ENCODE data around the gene ASTN2. TPM values are rescaled to one million over a fixed set of nuclear protein-coding genes. Genes with fewer than 3 reads are reported as not detected.

The ASTN2 gene
- total and polyA plus RNA-seq, 10 of the 15 experiments (the other 5 are each of a cell fraction or from before 2014, with no cell fraction given): 1.4 to 15.7 (median 7.0) TPM

- no peaks in the 10 kb centered on the region for H3K79me2 ChIP-seq (ENCODE audit: control insufficient read depth, insufficient read depth, low read length)
- BruUV-seq (replicated peaks): no TSS peak
- TF ChIP-seq IRF4 (IDR thresholded peaks at IDR 0.05; ENCODE audit: low read depth, low read length): no peak
- no peak overlapping the region for H3K27ac ChIP-seq (ENCODE audit: control insufficient read depth, insufficient read depth)
- no peak overlapping the region for H3K4me2 ChIP-seq (ENCODE audit: control insufficient read depth, insufficient read depth)
- no peak overlapping the region for H2AFZ ChIP-seq (ENCODE audit: control insufficient read depth, low read depth, low read length)
- intact Hi-C loops (cut with micrococcal nuclease; ENCODE audit: unreplicated experiment): no loop called here
- no peak overlapping the region for H3K4me3 ChIP-seq
- ChIA-PET RAD21 (ENCODE audit: unreplicated experiment) (no interaction called here), POLR2A (no interaction called here), CTCF (interaction anchor here (0.8 to 2.3 kb wide), 3 partner anchors 14 to 139 kb away, joined by 5 to 7 read pairs (median 5); no protein-coding TSS in a partner anchor), SMC1A (ENCODE audit: uncharacterized antibody, unreplicated experiment) (interaction anchor here (1.3 kb wide), 1 partner anchor 40 kb away, joined by 3 read pairs; no protein-coding TSS in a partner anchor)
- H3K27me3 ChIP-seq (replicated peaks in 1 of 2; ENCODE audit: control insufficient read depth in 2 of 2, insufficient read depth in 2 of 2, low read length in 1 of 2): no peaks in the 10 kb centered on the region; a peak in 1 of 4 replicates
- FAIRE-seq (no peak), ATAC-seq (no peak), DNase-seq (ENCODE audit: low read depth, low spot score) (no peak)
- no peak overlapping the region for H3K9ac ChIP-seq (ENCODE audit: control insufficient read depth, insufficient read depth, low read length)
- no peaks in the 10 kb centered on the region for H3K4me1 ChIP-seq (ENCODE audit: control insufficient read depth, insufficient read depth, low read length)
- H3K36me3 ChIP-seq (ENCODE audit: control insufficient read depth in 2 of 2, insufficient read depth in 2 of 2, low read length in 1 of 2): no peaks in the 10 kb centered on the region
- H4K20me1 ChIP-seq (ENCODE audit: control insufficient read depth, insufficient read depth): no peaks in the 10 kb centered on the region
- no peaks in the 10 kb centered on the region for H3K9me3 ChIP-seq (replicated peaks; ENCODE audit: control insufficient read depth, insufficient read depth, low read length)
- WGBS (ENCODE audit: insufficient coverage, insufficient replicate concordance, low lambda C conversion rate, missing lambda C conversion rate): 13% methylated on average over 3 of the region's 3 CpGs
- in situ Hi-C loops (cut with MboI): no loop called here
Observed at GRCh38 chr9:116721411-116721810, 693.4 kb downstream of the ASTN2 start.

GRCh38 chr9:116720111-116720510, 694.7 kb downstream of the ASTN2 start:
- no peak overlapping the region for H3K4me3 ChIP-seq
- ATAC-seq (no peak), FAIRE-seq (no peak), DNase-seq (ENCODE audit: low read depth, low spot score) (no peak)
- no peak for TF ChIP-seq E2F4 (IDR thresholded peaks at IDR 0.05; ENCODE audit: low read depth, low read length)
- TF ChIP-seq, protein P1, sequence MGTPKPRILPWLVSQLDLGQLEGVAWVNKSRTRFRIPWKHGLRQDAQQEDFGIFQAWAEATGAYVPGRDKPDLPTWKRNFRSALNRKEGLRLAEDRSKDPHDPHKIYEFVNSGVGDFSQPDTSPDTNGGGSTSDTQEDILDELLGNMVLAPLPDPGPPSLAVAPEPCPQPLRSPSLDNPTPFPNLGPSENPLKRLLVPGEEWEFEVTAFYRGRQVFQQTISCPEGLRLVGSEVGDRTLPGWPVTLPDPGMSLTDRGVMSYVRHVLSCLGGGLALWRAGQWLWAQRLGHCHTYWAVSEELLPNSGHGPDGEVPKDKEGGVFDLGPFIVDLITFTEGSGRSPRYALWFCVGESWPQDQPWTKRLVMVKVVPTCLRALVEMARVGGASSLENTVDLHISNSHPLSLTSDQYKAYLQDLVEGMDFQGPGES (IDR thresholded peaks at IDR 0.05): no peak
- no peak for TF ChIP-seq SREBF2 (IDR thresholded peaks at IDR 0.05; ENCODE audit: low read length)
- CTCF ChIA-PET: interaction anchor here (2.3 kb wide), 1 partner anchor 15 kb away, joined by 7 read pairs; no protein-coding TSS in a partner anchor
- H3K9me3 ChIP-seq (replicated peaks; ENCODE audit: control insufficient read depth, insufficient read depth, low read length): no peaks in the 10 kb centered on the region
- in situ Hi-C loops (cut with MboI): no loop called here
- BruUV-seq (replicated peaks): no TSS peak
- H3K4me2 ChIP-seq (ENCODE audit: control insufficient read depth, insufficient read depth): no peak overlapping the region
- H3K9ac ChIP-seq (ENCODE audit: control insufficient read depth, insufficient read depth, low read length): no peak overlapping the region
- intact Hi-C loops (cut with micrococcal nuclease; ENCODE audit: unreplicated experiment): no loop called here
- H3K36me3 ChIP-seq (ENCODE audit: control insufficient read depth in 2 of 2, insufficient read depth in 2 of 2, low read length in 1 of 2): no peaks in the 10 kb centered on the region
- RAD21 ChIA-PET (ENCODE audit: unreplicated experiment): no interaction called here
- no peaks in the 10 kb centered on the region; a peak in 1 of 4 replicates for H3K27me3 ChIP-seq (replicated peaks in 1 of 2; ENCODE audit: control insufficient read depth in 2 of 2, insufficient read depth in 2 of 2, low read length in 1 of 2)
- no peaks in the 10 kb centered on the region for H3K4me1 ChIP-seq (ENCODE audit: control insufficient read depth, insufficient read depth, low read length)
- no peak overlapping the region for H3K27ac ChIP-seq (ENCODE audit: control insufficient read depth, insufficient read depth)
- SMC1A ChIA-PET (ENCODE audit: uncharacterized antibody, unreplicated experiment): no interaction called here
- no peaks in the 10 kb centered on the region for H3K79me2 ChIP-seq (ENCODE audit: control insufficient read depth, insufficient read depth, low read length)
- no peak overlapping the region for H2AFZ ChIP-seq (ENCODE audit: control insufficient read depth, low read depth, low read length)
- WGBS (ENCODE audit: insufficient coverage, insufficient replicate concordance, low lambda C conversion rate, missing lambda C conversion rate): 18% methylated on average over 2 of the region's 2 CpGs
- H4K20me1 ChIP-seq (ENCODE audit: control insufficient read depth, insufficient read depth): no peaks in the 10 kb centered on the region
- POLR2A ChIA-PET: no interaction called here
